Measurements from ENCODE around the gene TMEM170A. TPM values are rescaled to one million over a fixed set of nuclear protein-coding genes. Genes with fewer than 3 reads are reported as not detected.
A peak's percentile ranks its signal among the peaks of the same experiment; 100 is the strongest.

TMEM170A gene
- total RNA-seq, 1 experiment from 2014 or later, result 46.8 TPM

DNA sequence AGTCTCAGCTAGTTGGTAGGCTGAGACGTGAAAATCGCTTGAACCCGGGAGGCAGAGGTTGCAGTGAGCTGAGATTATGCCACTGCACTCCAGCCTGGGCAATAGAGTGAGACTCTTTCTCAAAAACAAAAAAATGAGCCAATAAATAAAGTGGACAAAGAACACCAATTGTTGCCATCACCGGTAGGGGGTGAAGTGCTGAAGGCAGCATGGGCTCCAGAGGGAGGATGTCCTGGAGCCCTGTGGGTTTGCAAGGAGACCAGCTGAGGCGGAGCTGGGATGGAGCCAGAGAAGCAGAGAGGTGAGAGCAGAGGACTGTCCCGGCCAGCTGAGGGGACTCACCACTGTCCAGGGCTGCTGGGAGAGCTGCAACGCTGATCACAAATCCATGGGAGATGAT is 17.0 kb upstream of the TMEM170A start:
- H2BK15ac ChIP-seq (ENCODE audit: low read depth, low read length), result no peak overlapping the region
- no peak overlapping the region for H2AFZ ChIP-seq (ENCODE audit: low read length)
- no peak overlapping the region for H3K9ac ChIP-seq (ENCODE audit: extremely low read depth, insufficient read length, low read length)
- H3K79me1 ChIP-seq (ENCODE audit: insufficient read depth, low read depth, low read length, poor library complexity, severe bottlenecking), result no peaks in the 10 kb centered on the region
- H3K9me3 Mint-ChIP-seq, result no peaks in the 10 kb centered on the region; a peak in 1 of 5 replicates
- H4K91ac ChIP-seq (ENCODE audit: insufficient read length, low read depth, low read length), result no peak overlapping the region
- no peak overlapping the region for H3K56ac ChIP-seq (ENCODE audit: insufficient read length, low read depth, low read length)
- H3K4me1 ChIP-seq (ENCODE audit: insufficient read depth, low read length), result no peaks in the 10 kb centered on the region
- no peak overlapping the region for H3K4me3 Mint-ChIP-seq
- no peak overlapping the region for H2BK12ac ChIP-seq (ENCODE audit: insufficient read length, low read depth, low read length)
- H3K27me3 ChIP-seq (ENCODE audit: insufficient read depth, low read length), result no peaks in the 10 kb centered on the region
- TF ChIP-seq, protein P1, sequence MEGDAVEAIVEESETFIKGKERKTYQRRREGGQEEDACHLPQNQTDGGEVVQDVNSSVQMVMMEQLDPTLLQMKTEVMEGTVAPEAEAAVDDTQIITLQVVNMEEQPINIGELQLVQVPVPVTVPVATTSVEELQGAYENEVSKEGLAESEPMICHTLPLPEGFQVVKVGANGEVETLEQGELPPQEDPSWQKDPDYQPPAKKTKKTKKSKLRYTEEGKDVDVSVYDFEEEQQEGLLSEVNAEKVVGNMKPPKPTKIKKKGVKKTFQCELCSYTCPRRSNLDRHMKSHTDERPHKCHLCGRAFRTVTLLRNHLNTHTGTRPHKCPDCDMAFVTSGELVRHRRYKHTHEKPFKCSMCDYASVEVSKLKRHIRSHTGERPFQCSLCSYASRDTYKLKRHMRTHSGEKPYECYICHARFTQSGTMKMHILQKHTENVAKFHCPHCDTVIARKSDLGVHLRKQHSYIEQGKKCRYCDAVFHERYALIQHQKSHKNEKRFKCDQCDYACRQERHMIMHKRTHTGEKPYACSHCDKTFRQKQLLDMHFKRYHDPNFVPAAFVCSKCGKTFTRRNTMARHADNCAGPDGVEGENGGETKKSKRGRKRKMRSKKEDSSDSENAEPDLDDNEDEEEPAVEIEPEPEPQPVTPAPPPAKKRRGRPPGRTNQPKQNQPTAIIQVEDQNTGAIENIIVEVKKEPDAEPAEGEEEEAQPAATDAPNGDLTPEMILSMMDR (conservative IDR thresholded peaks at IDR 0.05), result no peak; the same call in 2 of the 3 replicates
- no peak overlapping the region for H3K4me2 ChIP-seq (ENCODE audit: insufficient read depth, insufficient read length, low read length)
- peaks cover 6 to 16% of the 10 kb centered on the region in 2 experiments; a peak in 3 of 4 replicates for H3K4me1 Mint-ChIP-seq
- no peaks in the 10 kb centered on the region; the same call in 1 of the 2 replicates for H3K27me3 Mint-ChIP-seq (ENCODE audit: low read depth)
- H3T11ph ChIP-seq (ENCODE audit: low read length), result no peak overlapping the region
- H3K27ac Mint-ChIP-seq, result peak overlapping the region in 1 of 3 experiments; percentile 70; a peak in 2 of 7 replicates
- no peak overlapping the region for H2AK5ac ChIP-seq (ENCODE audit: insufficient read length, low read length)
- H3K23ac ChIP-seq (ENCODE audit: insufficient read length, low read depth, low read length), result no peak overlapping the region
- H3K4ac ChIP-seq (ENCODE audit: low read depth, low read length), result no peak overlapping the region
- H4K5ac ChIP-seq (ENCODE audit: insufficient read length, low read depth, low read length), result no peak overlapping the region
- no peak overlapping the region for H2BK120ac ChIP-seq (ENCODE audit: low read depth, low read length, poor library complexity, severe bottlenecking)
- no peaks in the 10 kb centered on the region for H3K79me2 ChIP-seq (ENCODE audit: insufficient read depth, low read length)
- no peaks in the 10 kb centered on the region for H3K23me2 ChIP-seq (ENCODE audit: insufficient read length, low read depth, low read length, poor library complexity, severe bottlenecking)
- no peak for DNase-seq
- H4K20me1 ChIP-seq (ENCODE audit: control insufficient read depth, insufficient read depth, insufficient read length), result no peaks in the 10 kb centered on the region
- no peak overlapping the region for H2BK20ac ChIP-seq (ENCODE audit: low read depth, low read length, poor library complexity, severe bottlenecking)
- no peaks in the 10 kb centered on the region for H3K9me3 ChIP-seq (ENCODE audit: control insufficient read depth, low read depth, low read length)
- no CpG with 5 or more reads among the region's 7 CpGs for WGBS (ENCODE audit: extremely low coverage, insufficient read length, low lambda C conversion rate)
- H3K18ac ChIP-seq (ENCODE audit: insufficient read length, low read depth, low read length), result no peak overlapping the region
- H4K8ac ChIP-seq (replicated peaks; ENCODE audit: insufficient read length, low read depth, low read length), result no peak overlapping the region
- no peak overlapping the region for H3K27ac ChIP-seq (ENCODE audit: insufficient read length, low read depth, low read length)
- H2BK5ac ChIP-seq (ENCODE audit: insufficient read length, low read length), result no peak overlapping the region
- no peak overlapping the region for H3K14ac ChIP-seq (ENCODE audit: insufficient read depth, low read length)
- peaks cover 20 to 45% (median 41%) of the 10 kb centered on the region in 3 experiments for H3K36me3 Mint-ChIP-seq (ENCODE audit: insufficient read depth in 1 of 3, low read depth in 3 of 3)

Data from H9 (cell line).